GM18505 (cell line): ENCODE results near the gene DIS3L.
"Not testable (repeated sequence)": the region's sequence is repeated elsewhere in the genome, so short reads cannot be mapped to it uniquely, and the experiment has no call there.

ENCODE experiments used
- ATAC-seq: cut with Tn5 transposase; IDR thresholded peaks from one replicate; pipeline ENCODE4 v1.9.1; 2021; ENCODE audit not compliant: unreplicated experiment
- POLR2A ChIP-seq: IDR thresholded peaks from 4 replicates; pipeline ENCODE4 v1.6.1; 2011; ENCODE audit warnings: borderline replicate concordance; ENCODE audit not compliant: insufficient read depth, insufficient read length; ENCODE audit errors: extremely low read depth

Gene DIS3L

DNA sequence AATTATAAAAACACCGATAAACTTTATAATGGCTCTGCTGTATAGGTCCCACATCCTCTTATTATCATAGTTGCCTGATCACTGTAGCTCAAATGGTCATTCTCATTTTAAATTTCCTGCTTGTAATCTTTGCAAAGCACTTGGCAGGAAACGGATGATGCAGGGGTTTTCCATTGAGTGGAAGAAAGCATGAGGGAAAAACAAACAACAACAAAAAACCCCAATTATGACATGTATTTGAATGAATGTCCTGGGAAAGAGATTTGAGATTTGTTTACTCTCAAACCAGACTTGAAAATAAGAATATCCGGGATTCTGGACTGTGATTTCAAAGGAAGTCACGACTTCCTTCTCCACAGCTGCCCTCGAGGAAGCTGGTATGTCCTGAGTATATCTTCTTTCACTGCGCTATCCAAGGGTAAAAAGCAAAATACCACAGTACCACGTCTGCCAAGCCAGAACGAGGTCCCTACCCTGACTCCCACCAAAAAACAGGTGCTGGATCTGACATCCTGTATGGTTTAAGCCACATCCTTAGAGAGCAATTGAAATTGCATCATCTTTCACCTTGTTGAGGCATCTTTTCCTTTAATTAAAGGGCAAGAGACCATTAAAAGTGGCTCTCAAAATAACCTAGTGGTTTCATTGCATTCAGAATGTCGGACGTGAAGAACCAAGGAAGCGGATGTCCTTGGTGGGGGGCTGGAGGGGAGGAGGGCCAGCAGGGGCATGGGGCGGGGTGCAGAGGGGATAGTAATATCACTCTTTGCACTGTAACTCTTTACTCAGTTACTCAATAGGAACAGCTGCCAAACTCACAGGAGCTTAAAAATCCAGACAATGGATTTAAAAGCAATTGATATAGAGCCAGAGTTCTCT is 76.6 kb downstream of the DIS3L start:
- no peak for TF ChIP-seq POLR2A

DNA sequence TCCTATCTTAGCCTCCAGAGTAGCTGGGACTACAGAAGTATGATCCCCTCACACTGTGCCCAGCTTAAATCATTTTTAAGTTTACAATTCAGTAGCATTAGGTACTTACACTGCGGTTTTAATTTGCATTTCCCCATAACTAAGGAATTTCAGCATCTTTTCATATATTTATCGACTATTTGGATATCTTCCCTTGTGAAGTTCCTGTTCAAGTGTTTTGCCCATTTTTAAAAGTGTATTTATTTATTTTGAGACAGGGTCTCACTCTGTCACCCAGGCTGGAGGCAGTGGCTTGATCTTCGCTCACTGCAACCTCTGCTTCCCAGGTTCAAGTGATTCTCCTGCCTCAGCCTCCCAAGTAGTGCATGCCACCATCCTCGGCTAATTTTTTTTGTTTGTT is 80.8 kb downstream of the DIS3L start:
- no peak for ATAC-seq
- TF ChIP-seq POLR2A: no peak

More for the DNA sequence above, 76.6 kb downstream of the DIS3L start:
- ATAC-seq: no peak

DNA sequence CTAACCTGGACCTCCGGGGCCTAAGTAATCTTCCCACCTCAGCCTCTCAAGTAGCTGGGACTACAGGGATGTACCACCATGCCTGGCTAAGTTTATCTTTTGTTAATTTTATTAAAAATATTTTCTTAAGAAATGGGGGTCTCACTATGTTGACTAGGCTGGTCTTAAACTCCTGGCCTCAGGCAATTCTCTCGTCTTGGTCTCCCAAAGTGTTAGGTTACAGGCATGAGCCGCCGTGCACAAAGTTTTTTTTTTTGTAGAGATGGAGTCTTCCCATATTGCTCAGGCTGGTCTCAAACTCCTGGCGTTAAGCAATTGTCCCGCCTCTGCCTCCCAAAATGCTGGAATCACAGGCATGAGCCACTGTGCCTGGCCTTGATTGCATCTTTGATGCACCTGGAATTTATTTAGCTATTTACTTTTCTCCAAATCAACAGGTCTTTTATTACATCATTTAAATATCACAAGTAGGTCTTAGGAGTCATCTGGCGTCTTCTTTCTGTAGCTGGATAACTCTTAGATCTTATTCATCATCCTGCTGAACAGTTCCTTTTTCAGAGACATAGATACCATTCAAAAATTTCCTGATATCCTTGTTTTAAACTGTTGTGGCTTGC is 85.6 kb downstream of the DIS3L start:
- no peak for TF ChIP-seq POLR2A
- ATAC-seq: no peak

DNA sequence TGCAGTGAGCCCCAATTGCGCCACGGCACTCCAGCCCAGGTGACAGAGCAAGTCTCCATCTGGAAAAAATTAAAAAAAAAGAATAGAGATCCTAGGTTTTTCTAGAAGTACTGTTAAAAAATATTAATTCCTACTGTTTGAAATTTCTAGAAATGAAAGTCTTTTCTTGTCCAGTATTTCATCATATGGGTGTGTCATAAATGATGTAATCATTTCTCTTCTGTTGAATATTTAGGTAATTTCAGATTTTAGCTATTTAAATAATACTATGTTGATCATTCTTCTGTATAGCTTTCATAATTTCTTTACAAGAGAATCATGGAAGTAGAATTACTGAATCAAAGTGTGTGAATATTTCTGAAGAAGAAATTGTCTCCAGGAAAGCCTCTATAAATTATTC is 88.0 kb downstream of the DIS3L start:
- ATAC-seq: not testable (repeated sequence)
